LHCN-M2 (cell line): ENCODE measurements around the gene RMDN2. TPM values are rescaled to one million over a fixed set of nuclear protein-coding genes. Genes with fewer than 3 reads are reported as not detected.
A peak's percentile ranks its signal among the peaks of the same experiment; 100 is the strongest.
"Not testable (repeated sequence)": the region's sequence is repeated elsewhere in the genome, so short reads cannot be mapped to it uniquely, and the experiment has no call there.

Source experiments
- DNase-seq: peaks from one replicate; pipeline ENCODE4 v3.0.0-alpha.2; 2012; ENCODE audit warnings: low read depth
- total RNA-seq: library from RNA; depleted of rRNA; stranded (reverse); fragments of >200 nt; gene quantifications from 2 replicates; pipeline ENCODE4 v1.2.3, GENCODE V29; 2014

The RMDN2 gene
- total RNA-seq, 1 experiment from 2014 or later: 6.5 TPM

DNA sequence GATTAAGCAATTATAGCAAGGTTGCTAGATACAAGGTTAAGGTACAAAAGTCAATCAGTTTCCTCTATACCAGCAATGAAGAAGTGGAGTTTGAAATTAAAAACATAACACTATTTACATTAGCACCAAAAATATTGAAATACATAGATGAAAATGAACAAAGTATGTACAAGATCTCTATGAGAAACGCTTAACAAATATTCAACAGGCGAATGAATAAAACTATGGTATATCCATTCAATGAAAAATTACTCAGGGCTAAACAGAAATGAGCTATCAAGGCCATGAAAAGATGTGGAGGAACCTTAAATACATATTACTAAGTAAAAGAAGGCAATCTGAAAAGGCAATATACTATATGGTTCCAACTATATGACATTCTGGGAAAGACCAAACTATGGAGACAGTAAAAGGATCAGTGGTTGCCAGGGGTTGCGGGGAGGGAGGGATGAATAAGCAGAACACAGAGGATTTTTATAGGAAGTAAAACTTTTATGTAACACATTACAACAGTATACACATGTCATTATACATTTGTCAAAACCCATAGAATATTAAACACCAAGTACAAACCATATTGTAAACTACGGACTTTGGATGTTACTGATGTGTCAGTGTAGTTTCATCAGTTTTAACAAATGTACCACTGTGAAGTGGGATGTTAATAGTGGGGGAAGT is 62.1 kb downstream of the RMDN2 start:
- no peak for DNase-seq

DNA sequence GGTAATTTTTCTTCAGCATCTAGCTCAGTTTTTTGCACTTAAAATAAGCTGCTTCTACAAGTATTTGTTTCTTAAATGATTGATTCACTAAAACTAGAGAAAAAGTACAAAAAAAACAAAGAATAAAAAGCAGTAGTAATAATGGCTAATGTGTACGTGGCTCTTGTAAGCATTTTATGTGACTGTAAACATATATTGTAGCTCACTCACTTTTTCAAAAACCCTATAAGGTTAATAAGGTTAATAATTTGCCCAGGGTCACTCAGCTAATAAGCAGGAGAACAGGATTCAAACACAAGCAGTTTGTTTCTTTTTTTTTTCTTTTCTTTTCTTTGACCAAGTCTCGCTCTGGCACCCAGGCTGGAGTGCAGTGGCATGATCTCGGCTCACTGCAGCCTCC is 67.5 kb downstream of the RMDN2 start:
- DNase-seq: no peak

DNA sequence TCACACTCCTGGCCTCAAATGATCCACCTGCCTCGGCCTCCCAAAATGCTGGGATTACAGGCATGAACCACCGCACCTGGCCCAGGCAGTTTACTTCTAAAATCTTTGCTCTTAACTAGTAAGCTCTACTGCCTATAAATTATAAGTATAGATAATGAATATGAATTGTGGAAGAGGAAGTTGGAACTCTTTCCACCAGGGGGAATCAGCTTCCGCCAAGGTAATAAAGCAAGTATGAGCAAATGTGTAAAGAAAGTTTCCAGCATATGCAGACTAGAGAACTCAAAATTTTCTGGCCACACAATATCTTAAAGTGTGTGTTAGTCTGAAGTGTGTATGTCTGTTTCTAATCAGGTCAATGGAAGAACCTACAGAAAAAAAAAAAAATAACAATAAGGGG is 68.1 kb downstream of the RMDN2 start:
- no peak for DNase-seq

DNA sequence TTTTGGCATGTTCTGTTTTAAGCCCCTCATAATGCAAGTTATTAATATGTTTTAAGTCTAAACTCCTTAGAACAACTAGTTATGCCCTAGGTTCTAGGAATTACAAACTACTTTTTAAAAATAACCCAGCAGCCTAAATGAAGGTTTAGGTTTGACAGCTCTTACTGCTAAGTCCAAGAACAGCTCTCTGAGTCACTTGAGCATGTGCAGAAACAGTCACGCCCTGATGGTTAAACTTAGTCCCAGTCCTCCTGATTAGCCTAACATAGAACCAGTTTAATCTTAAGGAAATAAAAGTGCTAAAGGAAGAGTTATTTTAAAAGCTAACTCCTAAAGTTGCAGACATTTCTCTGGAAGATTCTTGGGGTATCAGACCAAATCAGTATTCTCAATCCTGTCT is 72.5 kb downstream of the RMDN2 start:
- no peak for DNase-seq

DNA sequence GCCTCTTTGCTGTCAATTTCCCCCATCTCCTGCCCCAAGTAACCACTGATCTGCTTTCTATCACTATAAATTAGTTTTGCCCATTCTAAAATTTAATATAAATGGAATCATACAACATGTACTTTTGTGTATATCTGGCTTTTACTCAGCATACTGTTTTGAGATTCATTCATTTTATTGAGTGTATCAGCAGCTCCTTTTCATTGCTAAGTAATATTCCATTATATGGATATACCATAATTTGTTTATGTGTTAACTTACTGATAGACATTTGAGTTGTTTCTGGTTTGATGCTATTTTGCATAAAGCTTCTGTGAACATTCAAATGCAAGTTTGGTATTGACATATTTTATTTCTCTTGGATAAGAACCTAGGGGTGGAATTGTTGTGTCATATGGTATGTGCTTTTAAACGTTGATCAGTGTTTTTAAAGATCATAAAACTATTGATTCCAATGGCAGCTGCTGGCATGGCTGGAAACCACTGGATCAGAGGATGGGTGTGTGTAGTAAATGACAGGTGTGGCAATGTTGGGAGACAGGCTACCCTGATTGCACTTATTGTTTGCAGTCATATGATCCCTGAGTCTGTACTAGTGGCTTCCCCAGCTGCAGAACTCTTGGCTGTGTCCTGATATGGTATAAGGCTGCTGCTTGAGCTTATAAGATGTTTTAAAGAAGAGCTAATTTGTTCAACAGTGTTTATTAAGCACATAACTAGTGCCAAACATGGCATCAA is 75.6 kb downstream of the RMDN2 start:
- DNase-seq: no peak

DNA sequence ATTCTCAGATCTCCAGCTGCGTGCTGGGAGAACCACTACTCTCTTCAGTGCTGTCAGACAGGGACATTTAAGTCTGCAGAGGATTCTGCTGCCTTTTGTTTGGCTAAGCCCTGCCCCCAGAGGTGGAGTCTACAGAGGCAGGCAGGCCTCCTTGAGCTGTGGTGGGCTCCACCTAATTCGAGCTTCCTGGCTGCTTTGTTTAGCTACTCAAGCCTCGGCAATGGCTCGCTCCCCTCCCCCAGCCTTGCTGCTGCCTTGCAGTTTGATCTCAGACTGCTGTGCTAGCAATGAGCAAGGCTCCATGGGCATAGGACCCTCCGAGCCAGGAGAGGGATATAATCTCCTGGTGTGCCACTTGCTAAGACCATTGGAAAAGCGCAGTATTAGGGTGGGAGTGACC is 85.1 kb downstream of the RMDN2 start:
- DNase-seq: not testable (repeated sequence)

DNA sequence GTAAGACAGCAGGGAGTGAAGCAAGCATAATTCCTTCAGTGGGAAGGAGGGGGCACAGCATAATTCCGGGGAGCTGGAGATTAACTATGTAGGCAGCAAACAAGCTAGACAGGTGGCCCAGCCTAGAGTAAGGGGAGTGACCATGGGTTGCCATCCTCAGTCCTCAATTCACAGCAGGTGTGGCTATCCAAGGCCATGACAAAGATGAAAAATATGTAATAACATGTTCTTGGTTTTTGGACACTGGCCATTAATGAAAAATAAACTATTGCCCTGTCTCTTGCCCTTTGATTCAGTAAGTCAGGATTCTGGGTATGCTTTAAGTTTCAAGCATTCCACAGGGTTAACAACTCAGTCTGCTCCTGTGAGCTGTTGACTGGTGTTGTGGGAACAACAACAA is 85.9 kb downstream of the RMDN2 start:
- DNase-seq: peak; percentile 59

DNA sequence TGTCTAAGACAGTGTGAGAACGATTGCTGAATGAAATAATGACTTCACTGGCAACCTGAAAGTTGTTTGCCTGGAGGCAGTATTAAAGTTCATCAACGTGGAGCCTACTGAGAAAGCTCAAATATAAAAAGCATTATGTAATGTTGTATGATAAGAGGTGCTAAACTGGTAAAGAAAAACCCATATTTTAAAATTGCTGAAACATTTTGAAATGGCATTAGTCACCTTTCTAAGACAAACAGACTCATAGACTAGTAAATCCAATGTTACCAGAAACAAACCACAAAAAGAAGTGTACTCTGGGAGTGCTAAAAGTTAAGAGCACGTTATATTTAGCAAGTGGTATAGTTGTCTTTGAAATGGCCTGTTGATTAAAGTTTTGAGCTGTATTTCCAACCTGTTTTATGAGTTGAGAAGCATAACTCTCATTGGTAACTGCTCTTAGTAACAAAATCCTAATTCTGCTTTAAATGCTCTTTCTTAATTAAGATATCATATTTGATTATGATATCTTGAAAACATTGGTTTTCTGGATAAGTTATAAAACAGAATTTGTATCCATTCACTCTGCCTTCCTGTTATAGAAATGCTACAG is 88.2 kb downstream of the RMDN2 start:
- DNase-seq: peak; percentile 80

DNA sequence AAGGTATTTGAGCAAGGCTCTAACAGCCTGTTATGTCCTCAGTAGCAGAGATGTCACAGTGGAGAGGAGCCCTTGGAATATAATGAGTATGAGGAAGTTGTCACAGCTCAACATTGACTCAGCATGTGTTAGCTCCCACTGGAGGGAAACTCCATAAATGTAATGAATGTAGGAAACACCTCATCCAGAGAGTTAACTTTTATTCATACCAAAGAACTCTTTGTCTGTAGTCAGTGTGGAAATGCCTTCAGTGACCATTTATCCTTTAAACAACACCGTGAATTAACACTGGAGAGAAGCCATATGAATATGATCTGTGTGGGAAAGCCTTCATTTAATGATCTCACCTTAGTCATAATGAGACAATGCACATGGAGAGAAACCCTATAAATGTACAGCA is 91.1 kb downstream of the RMDN2 start:
- no peak for DNase-seq

DNA sequence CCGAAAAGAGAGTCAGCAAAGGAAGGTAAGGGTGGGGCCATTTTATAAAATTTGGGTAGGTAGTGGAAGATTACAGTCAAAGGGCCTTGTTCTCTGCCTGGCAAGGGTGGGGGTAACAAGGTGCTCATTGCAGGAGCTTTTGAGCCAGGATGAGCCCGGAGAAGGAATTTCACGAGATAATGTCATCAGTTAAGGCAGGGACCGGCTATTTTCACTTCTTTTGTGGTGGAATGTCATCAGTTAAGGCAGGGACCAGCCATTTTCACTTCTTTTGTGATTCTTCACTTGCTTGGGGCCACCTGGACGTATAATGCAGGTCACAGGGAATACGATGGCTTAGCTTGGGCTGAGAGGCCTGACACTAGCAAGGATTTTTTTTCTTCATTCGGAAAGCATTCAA is 92.7 kb downstream of the RMDN2 start:
- DNase-seq: no peak

DNA sequence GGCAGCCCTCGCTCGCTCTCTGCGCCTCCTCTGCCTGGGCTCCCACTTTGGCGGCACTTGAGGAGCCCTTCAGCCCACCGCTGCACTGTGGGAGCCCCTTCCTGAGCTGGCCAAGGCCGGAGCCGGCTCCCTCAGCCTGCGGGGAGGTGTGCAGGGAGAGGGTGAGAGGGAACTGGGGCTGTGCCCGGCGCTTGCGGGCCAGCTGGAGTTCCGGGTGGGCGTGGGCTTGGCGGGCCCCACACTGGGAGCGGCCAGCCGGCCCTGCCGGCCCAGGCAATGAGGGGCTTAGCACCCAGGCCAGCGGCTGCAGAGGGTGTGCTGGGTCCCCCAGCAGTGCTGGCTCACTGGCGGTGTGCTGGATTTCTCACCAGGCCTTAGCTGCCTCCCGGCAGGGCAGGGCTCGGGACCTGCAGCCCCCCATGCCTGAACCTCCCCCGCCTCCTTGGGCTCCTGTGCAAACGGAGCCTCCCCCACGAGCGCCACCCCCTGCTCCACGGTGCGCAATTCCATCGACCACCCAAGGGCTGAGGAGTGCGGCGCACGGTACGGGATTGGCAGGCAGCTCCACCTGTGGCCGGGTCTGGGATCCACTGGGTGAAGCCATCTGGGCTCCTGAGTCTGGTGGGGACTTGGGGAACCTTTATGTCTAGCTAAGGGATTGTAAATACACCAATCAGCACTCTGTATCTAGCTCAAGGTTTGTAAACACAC is 95.4 kb downstream of the RMDN2 start:
- not testable (repeated sequence) for DNase-seq

DNA sequence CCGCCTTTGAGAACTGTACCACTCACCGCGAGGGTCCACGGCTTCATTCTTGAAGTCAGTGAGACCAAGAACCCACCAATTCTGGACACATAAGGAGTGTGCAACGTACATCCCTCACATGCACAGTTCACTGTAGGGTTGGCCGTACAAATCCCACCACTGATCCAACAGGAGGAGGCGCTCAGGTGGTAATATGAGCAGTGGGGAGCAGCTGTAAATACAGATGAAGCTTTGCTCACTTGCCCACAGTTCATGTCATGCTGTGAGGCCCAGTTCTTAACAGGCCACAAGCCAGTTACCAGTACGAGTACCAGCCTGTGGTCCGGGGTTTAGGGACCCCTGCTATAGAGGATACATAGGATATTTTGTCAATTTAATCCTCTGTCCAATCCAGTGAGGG is 96.5 kb downstream of the RMDN2 start:
- no peak for DNase-seq

DNA sequence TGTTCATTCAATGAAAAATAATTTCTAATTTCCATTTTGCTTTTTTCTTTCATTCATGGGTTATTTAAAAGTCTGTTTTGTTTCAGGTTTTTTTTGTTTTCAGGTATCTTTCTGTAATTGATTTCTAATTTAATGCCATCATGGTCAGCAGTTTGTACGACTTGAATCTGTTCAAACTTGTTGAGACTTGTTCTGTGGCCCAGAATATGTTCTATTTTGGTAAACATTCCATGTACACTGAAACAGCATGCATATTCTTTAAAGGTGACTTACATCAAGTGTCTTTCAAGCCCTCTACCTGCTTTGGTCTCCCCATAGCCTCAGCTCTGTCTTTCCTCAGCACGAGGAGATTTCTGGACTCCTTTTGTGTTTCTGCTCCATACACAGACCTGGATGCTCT is 101.8 kb downstream of the RMDN2 start:
- no peak for DNase-seq

DNA sequence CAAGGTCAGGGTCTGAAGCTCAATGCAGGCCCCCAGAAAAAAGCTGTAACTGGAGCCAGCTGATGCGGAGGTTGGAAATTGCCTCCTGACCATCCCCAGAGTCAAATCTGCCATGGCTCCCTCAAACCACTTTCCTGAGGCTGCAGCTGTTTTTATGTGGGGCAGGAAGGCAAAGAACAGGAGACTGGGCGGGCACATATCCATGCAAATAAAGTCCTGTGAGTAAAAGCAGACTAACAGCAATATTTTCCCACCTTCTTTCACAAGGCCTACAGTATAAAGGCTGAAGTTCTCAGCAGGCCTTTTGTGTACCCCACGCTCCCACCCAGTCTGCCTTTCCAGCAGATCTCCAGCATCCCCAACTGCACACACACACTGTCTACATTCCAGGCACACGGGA is 103.7 kb downstream of the RMDN2 start:
- no peak for DNase-seq

DNA sequence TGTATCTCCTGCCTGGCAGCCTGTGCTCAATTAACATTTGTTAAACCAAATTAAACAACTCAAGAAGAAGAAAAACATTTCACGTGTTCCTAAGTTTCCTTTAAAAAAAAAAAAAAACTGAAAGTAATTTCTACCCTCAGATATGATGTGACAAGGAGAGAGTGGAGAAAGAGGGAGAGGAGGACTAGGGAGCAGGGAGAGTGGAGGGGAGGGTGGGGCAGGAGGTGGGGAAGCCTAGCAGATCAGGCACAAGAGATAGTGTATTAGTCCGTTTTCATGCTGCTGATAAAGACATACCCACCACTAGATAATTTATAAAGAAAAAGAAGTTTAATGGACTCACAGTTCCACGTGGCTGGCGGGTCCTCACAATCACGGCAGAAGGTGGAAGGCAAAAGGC is 104.4 kb downstream of the RMDN2 start:
- DNase-seq: no peak

DNA sequence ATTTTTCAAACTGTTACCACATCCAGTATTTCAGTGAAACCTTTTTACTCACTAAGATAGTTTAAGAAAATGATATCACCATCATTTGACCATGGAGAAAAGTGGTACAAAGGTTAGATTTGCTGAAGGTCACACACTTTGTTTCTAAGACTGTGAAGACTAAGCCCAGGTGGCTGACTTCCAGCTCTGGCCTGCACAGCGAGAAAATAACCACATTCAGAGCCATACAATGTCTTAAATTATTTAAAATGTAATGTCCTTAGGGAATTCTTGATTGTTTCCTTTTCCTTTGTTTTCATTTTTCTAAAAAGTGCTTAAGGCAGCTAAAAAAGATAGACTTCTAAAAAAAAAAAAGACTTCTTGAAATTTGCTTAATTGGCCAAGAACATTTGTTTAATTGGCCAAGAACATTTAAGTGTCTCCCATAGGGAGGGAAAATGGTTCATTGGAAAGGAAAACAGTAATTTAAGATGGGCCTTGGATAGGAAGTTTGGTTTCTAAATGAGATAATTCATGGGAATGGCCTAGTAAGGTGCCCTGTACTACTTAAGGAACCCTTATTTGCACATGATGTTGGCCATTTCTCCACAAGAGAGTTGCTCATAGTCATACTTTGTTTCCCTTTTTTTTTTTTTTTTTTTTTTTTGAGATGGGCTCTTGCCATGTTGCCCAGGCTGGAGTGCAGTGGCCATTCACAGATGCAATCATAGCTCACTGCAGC is 105.7 kb downstream of the RMDN2 start:
- no peak for DNase-seq

DNA sequence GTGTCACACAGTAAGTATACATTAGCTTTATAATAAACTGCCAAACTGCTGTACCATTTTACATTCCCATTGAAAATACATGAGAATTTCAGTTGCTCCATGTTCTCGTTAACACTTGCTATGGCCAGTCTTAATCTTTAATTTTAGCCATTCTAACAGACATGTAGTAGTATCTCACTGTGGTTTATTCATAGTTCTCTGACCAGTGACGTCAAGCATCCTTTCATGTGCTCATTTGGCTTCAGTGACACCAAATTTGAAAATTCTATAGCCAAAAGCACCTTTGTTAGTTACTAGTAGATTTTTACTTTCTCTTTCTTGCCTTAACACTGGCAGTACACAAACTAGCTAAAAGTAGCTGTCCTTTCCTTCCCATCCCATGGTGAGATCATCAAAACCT is 107.9 kb downstream of the RMDN2 start:
- DNase-seq: no peak

DNA sequence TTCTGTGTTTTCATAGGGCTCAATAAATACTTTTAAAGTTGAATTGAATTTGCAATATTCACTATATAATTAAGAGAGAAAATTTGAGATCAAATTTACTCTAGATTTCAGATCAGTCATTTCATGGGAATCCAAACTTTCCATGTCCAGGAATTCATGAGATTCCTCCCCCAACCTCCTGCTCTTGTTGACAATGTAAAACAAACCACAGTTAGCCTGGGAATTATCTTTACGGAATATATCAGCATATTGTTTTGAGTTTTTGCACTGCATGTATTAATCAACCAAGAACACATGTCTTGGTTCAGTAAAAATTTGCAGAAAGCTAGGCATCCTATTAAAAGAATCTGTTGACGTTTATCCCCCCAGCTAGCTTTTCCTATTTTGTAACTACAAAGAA is 108.6 kb downstream of the RMDN2 start:
- DNase-seq: no peak

DNA sequence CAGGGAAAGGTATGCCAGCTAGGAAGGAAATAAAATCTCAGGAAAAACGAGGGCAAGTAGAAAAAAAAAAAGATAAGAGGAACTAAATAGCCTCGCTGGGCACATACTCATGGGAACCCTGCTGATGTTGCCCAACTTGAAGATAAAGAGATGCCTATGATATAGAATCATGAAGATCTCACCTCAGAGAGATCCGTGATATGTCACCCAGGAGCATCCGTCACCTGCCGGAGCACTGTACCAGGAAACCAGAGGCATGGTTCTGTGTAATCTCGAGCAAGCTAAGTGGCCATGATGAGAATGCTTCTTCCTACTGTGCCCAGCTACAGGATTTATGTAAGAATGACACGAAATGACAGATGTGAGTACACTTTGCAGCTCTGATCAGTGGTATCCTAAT is 110.9 kb downstream of the RMDN2 start:
- DNase-seq: no peak

DNA sequence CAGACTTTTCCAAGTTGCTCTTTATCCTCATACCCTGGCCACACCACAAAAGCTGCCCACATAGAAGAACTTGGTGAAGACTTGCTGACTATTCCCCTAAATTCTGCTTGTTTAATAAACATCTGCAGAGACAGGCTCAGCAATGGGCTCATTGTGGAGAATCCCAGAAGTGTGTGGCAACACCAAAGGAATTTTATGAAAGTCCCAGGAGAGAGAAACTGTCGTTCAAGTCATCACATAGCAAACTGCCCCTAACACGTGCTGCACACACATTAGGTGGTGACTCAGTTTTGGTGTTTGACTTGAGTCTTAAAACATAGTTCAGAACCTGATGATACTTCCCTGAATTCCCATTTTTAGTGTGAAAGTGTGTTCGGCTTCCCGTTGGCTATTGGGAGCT is 112.2 kb downstream of the RMDN2 start:
- DNase-seq: peak; percentile 35

DNA sequence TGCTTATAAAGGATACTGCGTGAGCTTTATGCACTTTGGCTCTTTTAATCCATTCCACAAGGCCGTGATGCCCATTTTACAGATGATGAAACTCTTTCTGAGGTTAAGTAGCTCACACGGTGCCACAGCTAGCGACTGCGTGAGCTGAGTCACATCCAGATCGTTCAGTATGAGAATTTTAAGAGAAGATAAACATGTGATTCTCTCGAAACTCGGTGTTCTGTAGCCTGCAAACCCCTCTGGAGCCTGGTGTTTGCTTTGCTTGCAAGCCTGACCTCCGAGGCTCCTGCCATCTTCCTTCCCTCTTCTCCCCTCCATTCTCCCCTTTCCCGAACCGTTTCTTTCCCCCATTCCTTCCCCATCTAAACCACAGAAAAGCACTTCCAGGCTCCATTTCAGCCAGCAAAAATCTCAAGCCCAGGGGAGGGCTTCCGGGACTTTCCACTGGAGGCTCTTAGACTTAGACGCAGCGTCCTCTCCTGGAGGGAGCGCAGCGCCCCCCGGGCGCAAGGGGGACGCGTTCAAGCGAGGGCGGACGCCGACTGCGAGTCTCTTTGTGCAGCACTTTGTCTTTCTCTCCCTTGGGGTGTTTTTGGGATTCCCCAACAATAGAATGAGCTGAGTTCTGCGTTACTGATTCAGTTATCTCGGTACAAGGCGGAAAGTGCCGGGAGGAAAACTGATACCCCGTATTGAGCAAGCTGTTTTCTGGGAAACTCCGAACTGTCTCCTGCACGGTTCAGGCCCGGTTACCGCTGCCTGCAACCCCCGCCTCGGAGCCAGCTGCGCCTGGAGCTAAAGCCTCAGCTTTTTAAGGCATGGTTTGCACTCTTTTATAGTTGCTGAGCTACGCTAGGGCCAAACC is 112.9 kb downstream of the RMDN2 start:
- DNase-seq: peak; percentile 53
